ENCODE data around the gene C20orf204. TPM values are rescaled to one million over a fixed set of nuclear protein-coding genes. Genes with fewer than 3 reads are reported as not detected.

Gene C20orf204
- total and polyA plus RNA-seq, 2 of the 8 experiments (the other 6 are each of a cell fraction or from before 2014, with no cell fraction given): 0.39 to 0.52 TPM

DNA sequence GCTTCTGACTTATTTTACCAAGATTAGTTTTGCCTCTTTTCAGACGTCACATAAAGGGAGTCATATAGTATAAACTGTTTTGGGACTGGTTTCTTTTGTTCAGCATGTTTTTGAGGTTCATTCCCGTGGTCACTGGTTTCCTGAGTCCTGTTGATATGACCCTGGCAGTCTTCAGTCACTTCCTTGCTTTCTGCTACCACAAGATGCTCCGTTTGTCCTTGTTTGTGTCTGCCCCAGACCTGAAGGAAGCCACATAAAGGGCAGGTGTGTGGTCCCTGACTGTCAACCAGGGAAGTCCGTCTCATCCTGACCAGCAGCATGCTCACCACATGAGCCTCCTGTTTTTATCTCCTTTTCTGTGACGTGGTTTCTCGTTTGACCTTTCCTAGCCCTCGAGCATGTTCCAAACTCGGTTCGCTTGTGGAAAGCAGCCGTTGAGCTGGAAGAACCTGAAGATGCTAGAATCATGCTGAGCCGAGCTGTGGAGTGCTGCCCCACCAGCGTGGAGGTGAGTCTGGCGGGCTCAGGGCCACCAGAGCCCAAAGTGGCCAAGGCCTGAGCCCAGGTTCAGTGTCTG, 26.1 kb upstream of the C20orf204 start:
- Histone ChIP-seq H3K27me3 (replicated peaks in 1 of 4; ENCODE audit: control insufficient read depth in 3 of 4, extremely low read depth in 1 of 4, insufficient read depth in 3 of 4, low read length in 3 of 4) (no peaks in the 10 kb centered on the region), H3K27ac (ENCODE audit: low read depth, low read length) (no peak overlapping the region), H3K79me2 (ENCODE audit: control insufficient read depth in 1 of 2, insufficient read depth in 2 of 2, low read length in 2 of 2) (peaks cover 0 to 5% of the 10 kb centered on the region in 2 experiments; a peak in 2 of 4 replicates), H4K20me1 (replicated peaks in 1 of 2; ENCODE audit: control insufficient read depth in 1 of 2, insufficient read depth in 2 of 2, low read length in 2 of 2) (peaks cover 8 to 9% of the 10 kb centered on the region in 2 experiments), H3K18ac (ENCODE audit: extremely low read depth, low read length) (no peak overlapping the region), H3K14ac (ENCODE audit: insufficient read length) (no peak overlapping the region), H3K79me1 (ENCODE audit: low read depth, low read length) (peaks cover 4% of the 10 kb centered on the region), H2BK12ac (ENCODE audit: low read depth, low read length) (no peak overlapping the region), H3K9ac (replicated peaks in 1 of 4; ENCODE audit: extremely low read depth in 1 of 4, low read depth in 3 of 4, low read length in 3 of 4) (0 out of 7 replicates have a peak overlapping the region, but pooled peaks of 1 of the 4 experiments have one; percentile 10), H3K4me2 (ENCODE audit: insufficient read depth in 1 of 2, low read depth in 2 of 2, low read length in 2 of 2) (no peak overlapping the region), H2BK5ac (ENCODE audit: low read depth, low read length) (no peak overlapping the region), H3K36me3 (ENCODE audit: control insufficient read depth in 2 of 4, insufficient read depth in 4 of 4, low read length in 3 of 4) (peaks cover 12 to 45% (median 26%) of the 10 kb centered on the region in 4 experiments; a peak in 6 of 8 replicates), H3K23me2 (ENCODE audit: low read depth, low read length) (no peaks in the 10 kb centered on the region), H2BK20ac (ENCODE audit: low read length) (no peak overlapping the region), H2AK5ac (ENCODE audit: low read depth, low read length) (no peak overlapping the region), H2BK120ac (replicated peaks; ENCODE audit: low read depth, low read length) (no peak overlapping the region), H4K5ac (ENCODE audit: insufficient read length, low read depth, low read length) (no peak overlapping the region), H3K23ac (ENCODE audit: insufficient read length) (no peak overlapping the region), H3K4me3 (ENCODE audit: extremely low read depth in 1 of 4, insufficient read depth in 2 of 4, low read depth in 3 of 4, low read length in 4 of 4) (no peak overlapping the region), H2AFZ (ENCODE audit: low read length) (no peak overlapping the region), H4K91ac (replicated peaks; ENCODE audit: insufficient read length, low read length) (no peak overlapping the region), H3K4ac (replicated peaks; ENCODE audit: insufficient read length, low read depth, low read length) (no peak overlapping the region), H3K4me1 (replicated peaks in 1 of 4; ENCODE audit: control insufficient read depth in 3 of 4, insufficient read depth in 4 of 4, low read length in 3 of 4) (no peaks in the 10 kb centered on the region), H3K9me3 (ENCODE audit: insufficient read depth in 2 of 2, low read depth in 1 of 2, low read length in 1 of 2) (no peaks in the 10 kb centered on the region), H3K56ac (replicated peaks; ENCODE audit: insufficient read length, low read depth, low read length) (no peak overlapping the region), H4K8ac (ENCODE audit: extremely low read depth, insufficient read depth, low read length) (peak overlapping the region; percentile 74; the same call in 1 of the 2 replicates), H2BK15ac (ENCODE audit: low read length) (no peak overlapping the region)
- 90% methylated on average over 13 of the region's 13 CpGs; no CpG with 5 or more reads in 1 of the 2 experiments for WGBS, 2 experiments (ENCODE audit: extremely low coverage in 1 of 2, insufficient coverage in 1 of 2, insufficient read length in 1 of 2, insufficient replicate concordance in 2 of 2, low coverage in 1 of 2, low lambda C conversion rate in 2 of 2, missing lambda C conversion rate in 1 of 2)
- FAIRE-seq (no peak), DNase-seq (ENCODE audit: low read depth in 1 of 2, low spot score in 2 of 2) (no peak)
- CTCF ChIA-PET (ENCODE audit: partially characterized antibody): interaction anchor here (0.8 kb wide), 1 partner anchor 44 kb away, joined by 3 read pairs; no protein-coding TSS in a partner anchor
- no peak for TF ChIP-seq SP2 (IDR thresholded peaks at IDR 0.05; ENCODE audit: low read length)
- no peak for TF ChIP-seq SP1 (IDR thresholded peaks at IDR 0.05; ENCODE audit: low read depth, low read length)
- TF ChIP-seq CHD1 (IDR thresholded peaks at IDR 0.05; ENCODE audit: low read depth, low read length): no peak
- no peak for TF ChIP-seq CHD2 (IDR thresholded peaks at IDR 0.05; ENCODE audit: low read length)
- TF ChIP-seq EGR1 (IDR thresholded peaks at IDR 0.05; ENCODE audit: borderline replicate concordance, low read depth, low read length): no peak
- no peak for TF ChIP-seq CBX5 (IDR thresholded peaks at IDR 0.05; ENCODE audit: low read depth, low read length)
- TF ChIP-seq BRCA1 (IDR thresholded peaks at IDR 0.05; ENCODE audit: low read depth, low read length): no peak
- TF ChIP-seq KDM1A (IDR thresholded peaks at IDR 0.05; ENCODE audit: borderline replicate concordance, low read length): no peak
- no peak for TF ChIP-seq RAD21 (IDR thresholded peaks at IDR 0.05 in 1 of 2, conservative IDR thresholded peaks at IDR 0.05 in 1 of 2; ENCODE audit: low read depth in 2 of 2, low read length in 2 of 2)
- TF ChIP-seq CBX8 (IDR thresholded peaks at IDR 0.05; ENCODE audit: borderline replicate concordance, low read depth, low read length): no peak
- no peak for TF ChIP-seq POLR2AphosphoS5 (IDR thresholded peaks at IDR 0.05; ENCODE audit: low read depth, low read length)
- TF ChIP-seq TBP (IDR thresholded peaks at IDR 0.05; ENCODE audit: low read depth, low read length): no peak
- TF ChIP-seq TCF12 (IDR thresholded peaks at IDR 0.05; ENCODE audit: low read depth, low read length): no peak
- no peak for TF ChIP-seq EP300 (IDR thresholded peaks at IDR 0.05; ENCODE audit: borderline replicate concordance in 1 of 2, low read depth in 2 of 2, low read length in 2 of 2)
- POLR2A ChIA-PET (ENCODE audit: partially characterized antibody): interaction anchor here (0.6 to 1.1 kb wide), 3 partner anchors 9 to 36 kb away, joined by 3 to 5 read pairs (median 3); no protein-coding TSS in a partner anchor
